ENCODE data around the gene NAV2.

DNA sequence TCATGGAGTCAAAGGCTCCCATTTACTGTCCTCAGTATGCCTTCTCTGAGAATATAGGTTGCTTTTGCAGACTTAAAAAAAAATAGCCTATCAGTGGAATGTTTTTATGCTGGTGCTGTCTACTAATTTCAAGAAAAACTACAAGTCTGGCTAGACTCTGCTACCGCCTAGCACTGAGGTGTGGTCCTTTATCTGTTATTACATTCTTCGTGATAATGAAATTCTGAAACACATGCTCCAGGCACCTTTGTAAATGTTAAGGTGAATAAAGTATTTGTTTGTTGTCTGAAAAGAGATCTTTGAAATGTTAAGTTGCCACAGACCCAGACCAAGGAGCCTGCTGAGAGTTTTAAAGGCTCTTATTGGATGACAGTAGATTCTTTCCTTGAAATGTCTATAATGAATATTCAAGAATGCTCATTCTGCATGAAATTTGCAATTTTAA lies 352.3 kb downstream of the NAV2 start:
- TF ChIP-seq POLR2A (IDR thresholded peaks at IDR 0.05) (no peak), EP300 (IDR thresholded peaks at IDR 0.05) (no peak)
- TF ChIP-seq, protein P1, sequence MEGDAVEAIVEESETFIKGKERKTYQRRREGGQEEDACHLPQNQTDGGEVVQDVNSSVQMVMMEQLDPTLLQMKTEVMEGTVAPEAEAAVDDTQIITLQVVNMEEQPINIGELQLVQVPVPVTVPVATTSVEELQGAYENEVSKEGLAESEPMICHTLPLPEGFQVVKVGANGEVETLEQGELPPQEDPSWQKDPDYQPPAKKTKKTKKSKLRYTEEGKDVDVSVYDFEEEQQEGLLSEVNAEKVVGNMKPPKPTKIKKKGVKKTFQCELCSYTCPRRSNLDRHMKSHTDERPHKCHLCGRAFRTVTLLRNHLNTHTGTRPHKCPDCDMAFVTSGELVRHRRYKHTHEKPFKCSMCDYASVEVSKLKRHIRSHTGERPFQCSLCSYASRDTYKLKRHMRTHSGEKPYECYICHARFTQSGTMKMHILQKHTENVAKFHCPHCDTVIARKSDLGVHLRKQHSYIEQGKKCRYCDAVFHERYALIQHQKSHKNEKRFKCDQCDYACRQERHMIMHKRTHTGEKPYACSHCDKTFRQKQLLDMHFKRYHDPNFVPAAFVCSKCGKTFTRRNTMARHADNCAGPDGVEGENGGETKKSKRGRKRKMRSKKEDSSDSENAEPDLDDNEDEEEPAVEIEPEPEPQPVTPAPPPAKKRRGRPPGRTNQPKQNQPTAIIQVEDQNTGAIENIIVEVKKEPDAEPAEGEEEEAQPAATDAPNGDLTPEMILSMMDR (IDR thresholded peaks at IDR 0.05), result no peak
